Keratinocyte (primary cell): ENCODE data around the gene HOXD1.

Experiments used
- EZH2 ChIP-seq: IDR thresholded peaks from one replicate; pipeline ENCODE4 v1.6.1; 2012; ENCODE audit warnings: inconsistent platforms, mild to moderate bottlenecking, low read length, moderate library complexity
- TF ChIP-seq, protein P1 (sequence below), 3 experiments: IDR thresholded peaks in 1 of 3; conservative IDR thresholded peaks in 1 of 3; optimal IDR thresholded peaks in 1 of 3; 2 replicates in 2 of 3; 3 replicates in 1 of 3; pipeline versions ENCODE3 to v1.5.1; 2011; ENCODE audit warnings: low read length in 3 of 3, mild to moderate bottlenecking in 3 of 3, moderate library complexity in 2 of 3, control low read depth in 1 of 3, inconsistent platforms in 1 of 3; ENCODE audit not compliant: insufficient read depth in 2 of 3; ENCODE audit errors: extremely low read depth in 1 of 3

DNA sequence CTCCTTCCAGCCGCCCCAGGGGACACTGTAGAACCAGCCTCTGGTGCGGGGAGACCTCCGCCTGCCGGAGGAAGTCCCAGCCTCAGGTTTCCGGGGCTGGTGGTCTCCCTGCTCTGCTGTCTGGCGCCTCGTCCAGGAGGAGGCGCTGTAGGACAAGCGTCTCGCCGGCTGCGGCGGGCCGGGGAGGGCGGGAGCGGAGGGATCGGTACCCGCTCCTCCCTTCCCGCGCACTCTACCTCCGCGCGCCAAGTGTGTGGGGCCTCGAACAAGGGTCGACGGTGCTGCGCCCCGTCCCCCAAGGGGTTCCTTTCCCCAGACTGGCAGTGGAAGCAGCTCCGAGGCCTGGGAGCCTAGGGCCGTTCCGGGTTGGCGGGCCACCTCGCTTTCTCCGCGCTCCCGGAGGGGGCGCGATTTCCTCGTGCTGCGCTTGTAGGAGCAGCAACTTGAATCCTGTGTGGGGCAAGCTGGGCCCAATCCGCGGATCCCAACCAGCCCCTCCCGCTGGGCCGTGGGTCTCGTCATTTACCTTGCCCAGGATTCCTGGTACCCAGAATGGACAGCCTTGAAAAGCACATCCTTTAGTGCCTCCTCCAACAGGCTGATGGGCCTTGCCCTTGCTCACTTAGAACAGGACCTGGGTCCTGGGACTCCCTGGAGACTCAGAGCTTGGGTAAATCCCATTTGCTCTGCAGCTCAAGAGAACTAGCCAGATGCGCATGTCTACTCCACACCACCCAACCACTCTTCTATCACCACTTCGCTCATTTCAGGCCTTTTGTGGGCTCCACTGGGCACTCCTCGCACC, 47.8 kb upstream of the HOXD1 start:
- TF ChIP-seq, protein P1, sequence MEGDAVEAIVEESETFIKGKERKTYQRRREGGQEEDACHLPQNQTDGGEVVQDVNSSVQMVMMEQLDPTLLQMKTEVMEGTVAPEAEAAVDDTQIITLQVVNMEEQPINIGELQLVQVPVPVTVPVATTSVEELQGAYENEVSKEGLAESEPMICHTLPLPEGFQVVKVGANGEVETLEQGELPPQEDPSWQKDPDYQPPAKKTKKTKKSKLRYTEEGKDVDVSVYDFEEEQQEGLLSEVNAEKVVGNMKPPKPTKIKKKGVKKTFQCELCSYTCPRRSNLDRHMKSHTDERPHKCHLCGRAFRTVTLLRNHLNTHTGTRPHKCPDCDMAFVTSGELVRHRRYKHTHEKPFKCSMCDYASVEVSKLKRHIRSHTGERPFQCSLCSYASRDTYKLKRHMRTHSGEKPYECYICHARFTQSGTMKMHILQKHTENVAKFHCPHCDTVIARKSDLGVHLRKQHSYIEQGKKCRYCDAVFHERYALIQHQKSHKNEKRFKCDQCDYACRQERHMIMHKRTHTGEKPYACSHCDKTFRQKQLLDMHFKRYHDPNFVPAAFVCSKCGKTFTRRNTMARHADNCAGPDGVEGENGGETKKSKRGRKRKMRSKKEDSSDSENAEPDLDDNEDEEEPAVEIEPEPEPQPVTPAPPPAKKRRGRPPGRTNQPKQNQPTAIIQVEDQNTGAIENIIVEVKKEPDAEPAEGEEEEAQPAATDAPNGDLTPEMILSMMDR (optimal IDR thresholded peaks at IDR 0.05 in 1 of 3, IDR thresholded peaks at IDR 0.05 in 1 of 3, conservative IDR thresholded peaks at IDR 0.05 in 1 of 3; ENCODE audit: extremely low read depth in 1 of 3, insufficient read depth in 2 of 3, low read length in 3 of 3): peak; percentile 47 to 92 (median 87)
- TF ChIP-seq EZH2: no peak
